H1 (cell line): ENCODE results near the gene FLT4. TPM values are rescaled to one million over a fixed set of nuclear protein-coding genes. Genes with fewer than 3 reads are reported as not detected.
A peak's percentile ranks its signal among the peaks of the same experiment; 100 is the strongest.

Experiments
- CTCF ChIA-PET: fragments of 300-600 bp; sonication (Branson Sonifier 250); formaldehyde crosslinking; loops from one replicate; lab custom pipeline; 2021; ENCODE audit not compliant: partially characterized antibody; lab: Charles Lee
- POLR2A ChIA-PET: fragments of 300-600 bp; sonication (Branson Sonifier 250); formaldehyde crosslinking; loops from one replicate; lab custom pipeline; 2021; ENCODE audit warnings: inconsistent platforms; ENCODE audit not compliant: partially characterized antibody; lab: Charles Lee
- DNase-seq, 2 experiments: peaks; one replicate each; pipeline versions ENCODE4 v3.0.0 to v3.0.0-alpha.2; 2010 to 2022; ENCODE audit warnings: low spot score in 2 of 2, low read depth in 1 of 2, mixed read lengths in 1 of 2
- FAIRE-seq: peaks from 2 replicates; lab custom pipeline; 2011; peaks lifted over from hg19 to GRCh38; lab: Jason Lieb, UNC
- H2AFZ ChIP-seq: 2 replicates; pipeline ENCODE4 v1.8.1; 2012; ENCODE audit warnings: low read length, inconsistent platforms
- H2AK5ac ChIP-seq: 2 replicates; pipeline ENCODE4 v1.6.1; 2013; ENCODE audit warnings: low read depth, low read length
- H2BK120ac ChIP-seq: replicated peaks from 2 replicates; pipeline ENCODE3; 2013; ENCODE audit warnings: low read depth, low read length, inconsistent platforms
- H2BK12ac ChIP-seq: 2 replicates; pipeline ENCODE4 v1.6.1; 2013; ENCODE audit warnings: low read depth, low read length
- H2BK15ac ChIP-seq: 2 replicates; pipeline ENCODE4 v1.6.1; 2013; ENCODE audit warnings: low read length
- H2BK20ac ChIP-seq: 2 replicates; pipeline ENCODE4 v1.6.1; 2013; ENCODE audit warnings: low read length
- H2BK5ac ChIP-seq: 2 replicates; pipeline ENCODE4 v1.6.1; 2013; ENCODE audit warnings: low read depth, low read length
- H3K14ac ChIP-seq: 2 replicates; pipeline ENCODE4 v1.6.1; 2013; ENCODE audit warnings: inconsistent platforms; ENCODE audit not compliant: insufficient read length
- H3K18ac ChIP-seq: 2 replicates; pipeline ENCODE4 v1.6.1; 2013; ENCODE audit warnings: low read length; ENCODE audit errors: extremely low read depth
- H3K23ac ChIP-seq: 2 replicates; pipeline ENCODE4 v1.6.1; 2013; ENCODE audit warnings: inconsistent platforms; ENCODE audit not compliant: insufficient read length
- H3K23me2 ChIP-seq: 2 replicates; pipeline ENCODE4 v1.6.1; 2013; ENCODE audit warnings: low read depth, low read length
- H3K27ac ChIP-seq: 2 replicates; pipeline ENCODE4 v1.6.1; 2011; ENCODE audit warnings: low read depth, low read length, inconsistent platforms
- H3K27me3 ChIP-seq, 4 experiments: replicated peaks in 1 of 4; 1 replicate in 1 of 4; 2 replicates in 3 of 4; pipeline versions ENCODE4 v1.6.1 to v1.8.1; 2011 to 2013; ENCODE audit warnings: low read length in 3 of 4, mild to moderate bottlenecking in 3 of 4, inconsistent platforms in 2 of 4, mixed read lengths in 2 of 4, moderate library complexity in 1 of 4; ENCODE audit not compliant: control insufficient read depth in 3 of 4, insufficient read depth in 3 of 4; ENCODE audit errors: extremely low read depth in 1 of 4
- H3K36me3 ChIP-seq, 4 experiments: 2 replicates each; pipeline versions ENCODE4 v1.6.1 to v1.8.1; 2011 to 2013; ENCODE audit warnings: mild to moderate bottlenecking in 4 of 4, low read length in 3 of 4, moderate library complexity in 2 of 4, control low read depth in 1 of 4, inconsistent platforms in 1 of 4; ENCODE audit not compliant: insufficient read depth in 4 of 4, control insufficient read depth in 2 of 4
- H3K4ac ChIP-seq: replicated peaks from 2 replicates; pipeline ENCODE3; 2013; ENCODE audit warnings: low read length, low read depth, mixed read lengths, inconsistent platforms; ENCODE audit not compliant: insufficient read length
- H3K4me1 ChIP-seq, 4 experiments: replicated peaks in 1 of 4; 1 replicate in 1 of 4; 2 replicates in 3 of 4; pipeline versions ENCODE4 v1.6.1 to v1.8.1; 2011 to 2013; ENCODE audit warnings: low read length in 3 of 4, inconsistent platforms in 2 of 4, mixed read lengths in 1 of 4; ENCODE audit not compliant: insufficient read depth in 4 of 4, control insufficient read depth in 3 of 4
- H3K4me2 ChIP-seq, 2 experiments: 2 replicates each; pipeline versions ENCODE4 v1.6.1 to v1.8.1; 2011 to 2013; ENCODE audit warnings: low read depth in 2 of 2, low read length in 2 of 2, control low read depth in 1 of 2, inconsistent platforms in 1 of 2, mild to moderate bottlenecking in 1 of 2; ENCODE audit not compliant: insufficient read depth in 1 of 2
- H3K4me3 ChIP-seq, 4 experiments: fragments of 200-600, 300-600 bp in 1 of 4; sonication (generic), shearing (Covaris generic), sonication (Bioruptor Twin) in 1 of 4; 2 replicates each; pipeline versions ENCODE4 v1.5.1 to v1.8.1; 2011 to 2016; ENCODE audit warnings: low read length in 4 of 4, low read depth in 3 of 4, control low read depth in 2 of 4, inconsistent platforms in 2 of 4, mild to moderate bottlenecking in 2 of 4, mixed read lengths in 1 of 4, moderate library complexity in 1 of 4; ENCODE audit not compliant: insufficient read depth in 2 of 4; ENCODE audit errors: extremely low read depth in 1 of 4
- H3K56ac ChIP-seq: replicated peaks from 2 replicates; pipeline ENCODE3; 2013; ENCODE audit warnings: low read depth, mild to moderate bottlenecking, mixed read lengths, low read length, inconsistent platforms; ENCODE audit not compliant: insufficient read length
- H3K79me1 ChIP-seq: 2 replicates; pipeline ENCODE4 v1.6.1; 2013; ENCODE audit warnings: low read depth, low read length, control low read depth
- H3K79me2 ChIP-seq, 2 experiments: 2 replicates each; pipeline versions ENCODE4 v1.6.1 to v1.8.1; 2012 to 2013; ENCODE audit warnings: low read length in 2 of 2, mild to moderate bottlenecking in 2 of 2, inconsistent platforms in 1 of 2; ENCODE audit not compliant: insufficient read depth in 2 of 2, control insufficient read depth in 1 of 2
- H3K9ac ChIP-seq, 4 experiments: replicated peaks in 1 of 4; 1 replicate in 1 of 4; 2 replicates in 3 of 4; pipeline versions ENCODE4 v1.6.1 to v1.8.1; 2011 to 2013; ENCODE audit warnings: low read depth in 3 of 4, low read length in 3 of 4, control low read depth in 2 of 4, mild to moderate bottlenecking in 2 of 4, moderate library complexity in 2 of 4, inconsistent platforms in 1 of 4; ENCODE audit errors: extremely low read depth in 1 of 4
- H3K9me3 ChIP-seq, 2 experiments: 2 replicates each; pipeline versions ENCODE4 v1.6.1 to v1.8.1; 2012 to 2013; ENCODE audit warnings: mild to moderate bottlenecking in 2 of 2, moderate library complexity in 2 of 2, control low read depth in 1 of 2, inconsistent platforms in 1 of 2, low read depth in 1 of 2, low read length in 1 of 2, mixed read lengths in 1 of 2; ENCODE audit not compliant: insufficient read depth in 2 of 2
- H4K20me1 ChIP-seq, 2 experiments: replicated peaks in 1 of 2; 2 replicates each; pipeline versions ENCODE3 to v1.8.1; 2011 to 2013; ENCODE audit warnings: inconsistent platforms in 2 of 2, low read length in 2 of 2, mild to moderate bottlenecking in 1 of 2; ENCODE audit not compliant: insufficient read depth in 2 of 2, control insufficient read depth in 1 of 2
- H4K5ac ChIP-seq: 2 replicates; pipeline ENCODE4 v1.6.1; 2013; ENCODE audit warnings: low read length, low read depth, mixed read lengths, inconsistent platforms; ENCODE audit not compliant: insufficient read length
- H4K8ac ChIP-seq: 2 replicates; pipeline ENCODE4 v1.8.0; 2013; ENCODE audit warnings: mild to moderate bottlenecking, moderate library complexity, low read length, inconsistent platforms; ENCODE audit not compliant: insufficient read depth; ENCODE audit errors: extremely low read depth
- H4K91ac ChIP-seq: replicated peaks from 2 replicates; pipeline ENCODE3; 2013; ENCODE audit warnings: low read length, mixed read lengths, inconsistent platforms; ENCODE audit not compliant: insufficient read length
- MAFK ChIP-seq: IDR thresholded peaks from 2 replicates; pipeline ENCODE4 v1.6.1; 2012; ENCODE audit warnings: low read depth, mild to moderate bottlenecking, improper control_type of control experiment, low read length
- WGBS, 2 experiments: shearing (Covaris generic) in 1 of 2; methylation state at CpG; one replicate each; pipeline versions ENCODE4 v1.1.6 to v1.1.7; 2013 to 2015; ENCODE audit warnings: low lambda C conversion rate in 2 of 2, mixed read lengths in 2 of 2, inconsistent platforms in 1 of 2, low coverage in 1 of 2, missing lambda C conversion rate in 1 of 2; ENCODE audit not compliant: insufficient replicate concordance in 2 of 2, insufficient coverage in 1 of 2, insufficient read length in 1 of 2; ENCODE audit errors: extremely low coverage in 1 of 2, missing lambda C conversion rate in 1 of 2; 5-methylcytosine and 5-hydroxymethylcytosine counted together
- polyA plus RNA-seq, 7 experiments: library from polyadenylated mRNA; depleted of rRNA in 3 of 7; stranded (reverse) in 5 of 7; unstranded in 2 of 7; fragments of >200 nt in 5 of 7; fragments of 200-250 nt in 2 of 7; gene quantifications; 1 replicate in 5 of 7; 2 replicates in 1 of 7; 4 replicates in 1 of 7; pipeline versions ENCODE4 v1.2.1 to v1.2.3, GENCODE V29; 2011 to 2013; ENCODE audit warnings: missing spikeins in 2 of 7, mixed read lengths in 2 of 7
- total RNA-seq: library from RNA; stranded (reverse); fragmentation: NEBNext Ultra II Directional; extraction: Animal tissue kit (Norgen Biotek cat#: 25700); gene quantifications from 2 replicates; pipeline ENCODE4 v1.2.1, GENCODE V29; 2021

FLT4 gene
- total and polyA plus RNA-seq, 2 of the 8 experiments (the other 6 are each of a cell fraction or from before 2014, with no cell fraction given) = 6.5 to 7.7 TPM

GRCh38 chr5:180623844-180624243 is 25.6 kb downstream of the FLT4 start:
- Histone ChIP-seq H3K36me3 (no peaks in the 10 kb centered on the region), H3K27me3 (peaks cover 0 to 3% (median 0%) of the 10 kb centered on the region in 4 experiments; a peak in 3 of 7 replicates), H2BK120ac (no peak overlapping the region), H3K56ac (no peak overlapping the region), H2BK12ac (no peak overlapping the region), H2AK5ac (no peak overlapping the region; the same call in 1 of the 2 replicates), H3K4me3 (no peak overlapping the region), H4K91ac (no peak overlapping the region), H4K20me1 (peaks cover 0 to 2% of the 10 kb centered on the region in 2 experiments), H3K27ac (no peak overlapping the region), H4K8ac (peak overlapping the region; percentile 57; the same call in 1 of the 2 replicates), H3K79me2 (no peaks in the 10 kb centered on the region), H3K23ac (no peak overlapping the region), H4K5ac (no peak overlapping the region), H3K23me2 (peaks cover under 1% of the 10 kb centered on the region; the same call in 1 of the 2 replicates), H3K79me1 (no peaks in the 10 kb centered on the region), H3K4me2 (no peak overlapping the region), H3K18ac (no peak overlapping the region; the same call in 1 of the 2 replicates), H2BK15ac (0 out of 2 replicates have a peak overlapping the region, but pooled peaks have one; percentile 29), H3K4me1 (peaks cover 0 to 4% (median 1%) of the 10 kb centered on the region in 4 experiments; a peak in 4 of 7 replicates)
- DNase-seq = no peak
- FAIRE-seq = no peak
- ChIA-PET POLR2A (no interaction called here), CTCF (interaction anchor here (0.7 to 2.4 kb wide), 5 partner anchors 9 to 95 kb away, joined by 3 to 16 read pairs (median 3); no protein-coding TSS in a partner anchor)
- no peak for TF ChIP-seq MAFK
- TF ChIP-seq, all 59 proteins: peak for 0
- Histone ChIP-seq H2BK5ac (peak overlapping the region; percentile 66; the same call in 1 of the 2 replicates), H2AFZ (no peak overlapping the region), H3K9me3 (no peaks in the 10 kb centered on the region), H3K4ac (no peak overlapping the region), H2BK20ac (no peak overlapping the region), H3K14ac (no peak overlapping the region), H3K9ac (no peak overlapping the region)
- 86% methylated on average over 13 of the region's 15 CpGs; no CpG with 5 or more reads in 1 of the 2 experiments for WGBS, 2 experiments
